Measurements from ENCODE around the gene DPP10. TPM values are rescaled to one million over a fixed set of nuclear protein-coding genes. Genes with fewer than 3 reads are reported as not detected.

The DPP10 gene
- total RNA-seq, 1 experiment from 2014 or later, result not detected

- no peak for DNase-seq (ENCODE audit: low read depth, low spot score)
- Histone ChIP-seq H3K27ac (ENCODE audit: low read length) (no peak overlapping the region), H3K4me1 (ENCODE audit: control insufficient read depth, insufficient read depth, low read length) (no peaks in the 10 kb centered on the region), H3K4me3 (ENCODE audit: low read depth in 2 of 2, low read length in 2 of 2) (no peak overlapping the region), H3K27me3 (ENCODE audit: control insufficient read depth, insufficient read depth, low read length) (no peaks in the 10 kb centered on the region), H3K9me3 (ENCODE audit: control insufficient read depth, insufficient read depth, low read depth, low read length) (no peaks in the 10 kb centered on the region), H3K36me3 (ENCODE audit: control insufficient read depth, insufficient read depth, low read length) (no peaks in the 10 kb centered on the region)
- intact Hi-C loops (cut with micrococcal nuclease; ENCODE audit: unreplicated experiment) (no loop called here), in situ Hi-C loops (cut with HindIII; ENCODE audit: low pct_unique_long_range_greater_than_20kb, low sequenced_read_pairs) (no loop called here)
- no TSS peak for BruUV-seq (replicated peaks)
- ATAC-seq, result no peak
- POLR2A ChIA-PET, result no interaction called here
- TF ChIP-seq, protein P1, sequence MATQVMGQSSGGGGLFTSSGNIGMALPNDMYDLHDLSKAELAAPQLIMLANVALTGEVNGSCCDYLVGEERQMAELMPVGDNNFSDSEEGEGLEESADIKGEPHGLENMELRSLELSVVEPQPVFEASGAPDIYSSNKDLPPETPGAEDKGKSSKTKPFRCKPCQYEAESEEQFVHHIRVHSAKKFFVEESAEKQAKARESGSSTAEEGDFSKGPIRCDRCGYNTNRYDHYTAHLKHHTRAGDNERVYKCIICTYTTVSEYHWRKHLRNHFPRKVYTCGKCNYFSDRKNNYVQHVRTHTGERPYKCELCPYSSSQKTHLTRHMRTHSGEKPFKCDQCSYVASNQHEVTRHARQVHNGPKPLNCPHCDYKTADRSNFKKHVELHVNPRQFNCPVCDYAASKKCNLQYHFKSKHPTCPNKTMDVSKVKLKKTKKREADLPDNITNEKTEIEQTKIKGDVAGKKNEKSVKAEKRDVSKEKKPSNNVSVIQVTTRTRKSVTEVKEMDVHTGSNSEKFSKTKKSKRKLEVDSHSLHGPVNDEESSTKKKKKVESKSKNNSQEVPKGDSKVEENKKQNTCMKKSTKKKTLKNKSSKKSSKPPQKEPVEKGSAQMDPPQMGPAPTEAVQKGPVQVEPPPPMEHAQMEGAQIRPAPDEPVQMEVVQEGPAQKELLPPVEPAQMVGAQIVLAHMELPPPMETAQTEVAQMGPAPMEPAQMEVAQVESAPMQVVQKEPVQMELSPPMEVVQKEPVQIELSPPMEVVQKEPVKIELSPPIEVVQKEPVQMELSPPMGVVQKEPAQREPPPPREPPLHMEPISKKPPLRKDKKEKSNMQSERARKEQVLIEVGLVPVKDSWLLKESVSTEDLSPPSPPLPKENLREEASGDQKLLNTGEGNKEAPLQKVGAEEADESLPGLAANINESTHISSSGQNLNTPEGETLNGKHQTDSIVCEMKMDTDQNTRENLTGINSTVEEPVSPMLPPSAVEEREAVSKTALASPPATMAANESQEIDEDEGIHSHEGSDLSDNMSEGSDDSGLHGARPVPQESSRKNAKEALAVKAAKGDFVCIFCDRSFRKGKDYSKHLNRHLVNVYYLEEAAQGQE (IDR thresholded peaks at IDR 0.05; ENCODE audit: insufficient read depth in 1 of 2, low read depth in 2 of 2, low read length in 1 of 2), result no peak
- TF ChIP-seq POLR2AphosphoS5 (IDR thresholded peaks at IDR 0.05; ENCODE audit: low read depth, low read length), result no peak
- TF ChIP-seq TCF7L2 (IDR thresholded peaks at IDR 0.05; ENCODE audit: low read depth, low read length), result no peak
- no peak for TF ChIP-seq SIN3A (IDR thresholded peaks at IDR 0.05; ENCODE audit: borderline replicate concordance, insufficient read depth, low read depth, low read length)
- TF ChIP-seq, protein P2, sequence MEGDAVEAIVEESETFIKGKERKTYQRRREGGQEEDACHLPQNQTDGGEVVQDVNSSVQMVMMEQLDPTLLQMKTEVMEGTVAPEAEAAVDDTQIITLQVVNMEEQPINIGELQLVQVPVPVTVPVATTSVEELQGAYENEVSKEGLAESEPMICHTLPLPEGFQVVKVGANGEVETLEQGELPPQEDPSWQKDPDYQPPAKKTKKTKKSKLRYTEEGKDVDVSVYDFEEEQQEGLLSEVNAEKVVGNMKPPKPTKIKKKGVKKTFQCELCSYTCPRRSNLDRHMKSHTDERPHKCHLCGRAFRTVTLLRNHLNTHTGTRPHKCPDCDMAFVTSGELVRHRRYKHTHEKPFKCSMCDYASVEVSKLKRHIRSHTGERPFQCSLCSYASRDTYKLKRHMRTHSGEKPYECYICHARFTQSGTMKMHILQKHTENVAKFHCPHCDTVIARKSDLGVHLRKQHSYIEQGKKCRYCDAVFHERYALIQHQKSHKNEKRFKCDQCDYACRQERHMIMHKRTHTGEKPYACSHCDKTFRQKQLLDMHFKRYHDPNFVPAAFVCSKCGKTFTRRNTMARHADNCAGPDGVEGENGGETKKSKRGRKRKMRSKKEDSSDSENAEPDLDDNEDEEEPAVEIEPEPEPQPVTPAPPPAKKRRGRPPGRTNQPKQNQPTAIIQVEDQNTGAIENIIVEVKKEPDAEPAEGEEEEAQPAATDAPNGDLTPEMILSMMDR (IDR thresholded peaks at IDR 0.05), result no peak
- CTCF ChIA-PET, result no interaction called here
These were observed 1181.9 kb downstream of the DPP10 start for GRCh38 chr2:115624332-115624731.

- POLR2A ChIA-PET, result no interaction called here
- Histone ChIP-seq H3K36me3 (ENCODE audit: control insufficient read depth, insufficient read depth, low read length) (no peaks in the 10 kb centered on the region), H3K9me3 (ENCODE audit: control insufficient read depth, insufficient read depth, low read depth, low read length) (no peaks in the 10 kb centered on the region; the same call in 1 of the 2 replicates), H3K4me1 (ENCODE audit: control insufficient read depth, insufficient read depth, low read length) (no peaks in the 10 kb centered on the region), H3K27ac (ENCODE audit: low read length) (no peak overlapping the region), H3K27me3 (ENCODE audit: control insufficient read depth, insufficient read depth, low read length) (no peaks in the 10 kb centered on the region), H3K4me3 (ENCODE audit: low read depth in 2 of 2, low read length in 2 of 2) (no peak overlapping the region)
- no TSS peak for BruUV-seq (replicated peaks)
- intact Hi-C loops (cut with micrococcal nuclease; ENCODE audit: unreplicated experiment) (no loop called here), in situ Hi-C loops (cut with HindIII; ENCODE audit: low pct_unique_long_range_greater_than_20kb, low sequenced_read_pairs) (no loop called here)
- TF ChIP-seq, protein P1 (IDR thresholded peaks at IDR 0.05; ENCODE audit: insufficient read depth in 1 of 2, low read depth in 2 of 2, low read length in 1 of 2), result no peak
- TF ChIP-seq, protein P2 (IDR thresholded peaks at IDR 0.05), result no peak
- TF ChIP-seq TCF7L2 (IDR thresholded peaks at IDR 0.05; ENCODE audit: low read depth, low read length), result no peak
- no peak for TF ChIP-seq POLR2AphosphoS5 (IDR thresholded peaks at IDR 0.05; ENCODE audit: low read depth, low read length)
- TF ChIP-seq SIN3A (IDR thresholded peaks at IDR 0.05; ENCODE audit: borderline replicate concordance, insufficient read depth, low read depth, low read length), result no peak
- DNase-seq (ENCODE audit: low read depth, low spot score) (no peak), ATAC-seq (no peak)
- CTCF ChIA-PET, result no interaction called here
These were observed 1192.1 kb downstream of the DPP10 start for GRCh38 chr2:115634578-115634977.
